DOHH2 (cell line): ENCODE data around the gene SENP3.

Experiments
- EZH2phosphoT487 ChIP-seq: fragments of 200-600 bp; sonication (generic); IDR thresholded peaks from 2 replicates; pipeline ENCODE4 v1.6.1; 2017; ENCODE audit warnings: borderline replicate concordance, mild to moderate bottlenecking, antibody characterized with exemption, low read length, moderate library complexity, mixed read lengths
- TF ChIP-seq, protein P1 (sequence below): fragments of 200-600 bp; sonication (generic); IDR thresholded peaks from one replicate; pipeline ENCODE4 v1.5.1; 2014; ENCODE audit warnings: antibody characterized with exemption, mild to moderate bottlenecking, low read depth, low read length; ENCODE audit not compliant: poor library complexity, severe bottlenecking

DNA sequence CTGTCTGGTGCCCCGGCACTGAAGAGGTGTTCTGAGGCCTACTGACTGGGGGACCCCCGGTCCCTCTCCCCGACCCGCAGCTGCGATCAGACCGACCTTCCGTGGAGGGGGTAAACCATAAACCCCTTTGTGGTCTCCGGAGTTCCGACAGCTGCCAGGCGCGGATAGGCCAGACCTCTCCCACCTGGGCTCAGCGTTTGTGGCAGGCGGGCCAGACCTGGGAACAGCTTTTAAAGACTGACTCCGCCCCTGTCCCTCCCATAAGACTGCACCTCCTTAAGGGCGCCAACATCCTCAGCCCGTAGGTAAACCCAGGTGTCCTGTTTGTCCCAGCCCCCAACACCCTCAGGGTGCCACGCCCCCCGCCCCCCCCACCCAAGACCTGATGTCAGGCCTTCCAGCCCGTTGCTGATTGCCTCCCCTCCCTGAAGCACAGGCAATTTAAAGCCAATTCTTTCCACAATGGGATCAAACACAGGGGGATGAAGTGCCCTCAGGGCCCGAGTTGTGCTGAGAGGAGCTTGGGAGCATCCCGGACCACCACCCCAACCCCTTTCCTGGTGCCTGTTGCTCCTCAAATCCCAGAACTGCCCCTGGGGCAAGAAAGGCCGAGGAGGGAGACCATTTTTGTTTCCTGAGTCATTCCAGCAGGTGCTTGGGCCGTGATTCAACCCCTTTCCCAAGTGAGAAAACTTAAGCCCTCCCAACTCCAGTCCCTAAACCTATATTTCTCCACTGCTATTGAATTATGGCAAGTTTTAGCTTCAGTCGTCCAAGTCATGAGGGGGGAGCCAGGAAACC, 28.4 kb downstream of the SENP3 start, which contains the start of gene SOX15:
- TF ChIP-seq, protein P1, sequence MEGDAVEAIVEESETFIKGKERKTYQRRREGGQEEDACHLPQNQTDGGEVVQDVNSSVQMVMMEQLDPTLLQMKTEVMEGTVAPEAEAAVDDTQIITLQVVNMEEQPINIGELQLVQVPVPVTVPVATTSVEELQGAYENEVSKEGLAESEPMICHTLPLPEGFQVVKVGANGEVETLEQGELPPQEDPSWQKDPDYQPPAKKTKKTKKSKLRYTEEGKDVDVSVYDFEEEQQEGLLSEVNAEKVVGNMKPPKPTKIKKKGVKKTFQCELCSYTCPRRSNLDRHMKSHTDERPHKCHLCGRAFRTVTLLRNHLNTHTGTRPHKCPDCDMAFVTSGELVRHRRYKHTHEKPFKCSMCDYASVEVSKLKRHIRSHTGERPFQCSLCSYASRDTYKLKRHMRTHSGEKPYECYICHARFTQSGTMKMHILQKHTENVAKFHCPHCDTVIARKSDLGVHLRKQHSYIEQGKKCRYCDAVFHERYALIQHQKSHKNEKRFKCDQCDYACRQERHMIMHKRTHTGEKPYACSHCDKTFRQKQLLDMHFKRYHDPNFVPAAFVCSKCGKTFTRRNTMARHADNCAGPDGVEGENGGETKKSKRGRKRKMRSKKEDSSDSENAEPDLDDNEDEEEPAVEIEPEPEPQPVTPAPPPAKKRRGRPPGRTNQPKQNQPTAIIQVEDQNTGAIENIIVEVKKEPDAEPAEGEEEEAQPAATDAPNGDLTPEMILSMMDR = no peak
- no peak for TF ChIP-seq EZH2phosphoT487
